ENCODE data around the gene ZCCHC24.

The ZCCHC24 gene

DNA sequence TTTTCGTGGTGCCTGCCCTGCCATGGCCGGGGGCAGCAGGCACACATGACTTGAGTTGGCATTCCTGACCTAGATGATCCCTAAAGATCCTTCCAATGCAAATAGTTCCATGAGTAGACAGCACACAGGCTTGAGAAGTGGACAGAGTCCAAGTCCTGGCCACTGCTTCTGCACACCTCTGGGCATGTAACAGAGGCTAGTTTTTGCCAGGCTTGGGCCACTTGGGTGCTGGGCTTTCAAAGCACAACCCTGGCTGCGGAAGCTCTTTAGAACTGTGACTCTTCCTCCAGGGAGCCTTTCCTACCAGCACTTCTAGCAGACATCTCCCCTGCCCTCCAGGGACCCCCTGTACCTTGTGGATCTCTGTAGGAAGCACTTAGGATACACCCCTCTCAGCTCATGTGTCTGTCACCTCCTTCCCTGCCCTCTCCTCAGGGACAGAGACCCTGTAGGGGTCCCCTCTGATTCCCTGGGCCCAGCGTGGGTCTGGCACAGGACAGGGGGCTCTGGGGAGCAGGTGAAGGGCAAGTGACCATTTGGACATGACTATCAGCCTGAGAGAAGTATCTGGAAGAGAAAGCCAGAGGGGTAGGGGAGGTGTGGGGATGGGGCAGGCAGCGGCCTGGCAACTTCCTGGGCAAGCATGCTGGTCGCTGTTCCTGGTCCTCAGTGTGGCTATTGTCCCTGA is 36.2 kb downstream of the ZCCHC24 start:
- no peak for DNase-seq

DNA sequence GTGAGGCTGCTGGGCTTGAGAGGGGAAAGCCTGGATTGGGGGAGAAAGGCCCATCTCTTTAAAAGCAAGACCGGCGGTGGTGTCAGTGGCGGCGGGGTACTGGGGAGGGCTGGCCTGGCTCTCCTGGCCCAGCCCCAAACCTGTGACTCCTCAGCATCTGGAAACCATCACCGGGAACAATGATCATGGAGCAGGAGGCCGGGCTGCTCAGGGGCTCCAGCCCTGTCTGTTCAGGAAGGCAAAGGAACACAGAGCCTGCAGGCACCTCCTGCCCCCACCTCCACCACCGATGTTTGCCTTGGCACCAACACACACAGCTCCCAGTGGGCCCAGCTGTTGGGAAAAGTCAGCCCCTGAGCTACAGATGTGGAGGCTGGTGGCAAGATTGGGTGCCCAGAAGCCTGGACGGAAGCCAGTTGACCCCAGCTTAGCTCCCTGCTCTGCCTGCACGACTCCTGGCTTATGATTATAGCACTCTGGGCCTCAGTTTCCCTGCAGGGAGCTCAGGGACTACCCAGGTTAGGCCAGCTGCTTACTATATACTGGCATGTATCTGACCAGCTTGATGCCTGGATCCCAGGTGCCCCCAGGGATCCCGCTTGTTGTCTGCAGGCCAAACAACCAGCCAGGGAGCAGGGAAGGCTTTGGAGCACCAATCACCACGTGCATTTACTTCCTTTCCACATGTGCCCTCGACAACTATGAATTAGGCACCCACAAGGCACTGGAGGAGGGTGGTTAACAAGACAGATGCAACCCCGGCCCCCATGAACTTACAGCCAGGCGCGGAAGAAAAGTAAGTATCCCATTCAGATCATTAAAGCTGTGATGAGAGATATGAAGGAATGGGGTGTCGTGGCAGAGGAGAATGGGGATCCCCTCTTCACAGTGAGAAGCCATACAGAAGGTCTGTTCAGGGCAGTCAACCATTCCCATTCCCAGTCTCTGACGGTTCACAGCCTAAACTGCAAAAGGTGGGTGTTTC is 37.3 kb downstream of the ZCCHC24 start:
- DNase-seq = no peak

DNA sequence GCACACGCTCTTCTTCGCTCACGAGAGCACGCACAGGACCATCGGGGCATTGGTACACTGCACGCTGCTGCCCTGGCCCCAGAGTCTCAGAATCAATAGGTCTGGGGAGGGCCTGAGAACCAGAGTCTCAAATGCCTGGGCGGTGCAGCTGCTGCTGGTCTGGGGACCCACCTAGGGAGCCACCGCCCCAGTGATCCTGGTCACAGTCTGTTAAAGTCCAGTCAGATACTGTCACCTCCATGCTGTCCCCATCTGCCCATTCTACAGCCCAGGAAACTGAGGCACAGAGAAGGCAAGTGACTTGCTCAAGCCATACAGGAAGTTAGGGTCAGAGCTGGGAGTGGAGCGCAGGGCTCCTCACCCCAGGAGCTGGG is 38.0 kb downstream of the ZCCHC24 start:
- DNase-seq = no peak

DNA sequence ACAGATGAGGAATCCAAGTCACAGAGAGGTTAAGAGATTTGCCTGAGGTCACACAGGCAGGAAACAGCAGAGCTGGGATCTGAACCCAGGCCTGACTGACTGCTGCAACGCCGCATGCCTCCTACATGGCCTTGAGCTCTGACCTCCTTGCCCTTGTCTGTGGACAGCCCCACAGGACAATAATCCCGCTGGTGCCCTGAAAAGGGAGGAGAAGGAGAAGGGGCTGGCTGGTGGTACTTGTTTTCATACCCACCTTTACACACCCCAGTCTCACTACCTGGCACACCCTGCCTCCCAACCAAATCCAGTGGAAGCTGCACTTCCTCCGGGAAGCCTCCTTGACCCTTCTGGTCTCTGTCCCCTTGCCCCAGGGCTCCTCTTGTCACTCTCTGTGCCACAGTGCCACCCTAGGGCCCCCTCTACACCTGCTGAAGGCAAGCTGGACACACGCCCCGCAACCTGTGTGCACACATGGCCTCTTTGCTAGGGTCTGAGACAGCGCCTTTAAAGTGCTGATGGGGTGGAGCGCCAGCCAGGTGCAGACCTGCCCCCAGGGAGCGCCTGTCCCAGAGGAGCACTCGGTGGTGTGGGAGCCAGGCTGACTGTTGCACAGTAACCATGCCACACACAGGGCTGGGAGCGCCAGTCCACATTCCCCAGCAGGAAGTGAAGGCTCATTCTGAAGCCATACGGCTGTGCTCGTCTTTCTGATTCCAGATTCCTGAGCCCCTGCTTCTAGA is 38.6 kb downstream of the ZCCHC24 start:
- no peak for DNase-seq

DNA sequence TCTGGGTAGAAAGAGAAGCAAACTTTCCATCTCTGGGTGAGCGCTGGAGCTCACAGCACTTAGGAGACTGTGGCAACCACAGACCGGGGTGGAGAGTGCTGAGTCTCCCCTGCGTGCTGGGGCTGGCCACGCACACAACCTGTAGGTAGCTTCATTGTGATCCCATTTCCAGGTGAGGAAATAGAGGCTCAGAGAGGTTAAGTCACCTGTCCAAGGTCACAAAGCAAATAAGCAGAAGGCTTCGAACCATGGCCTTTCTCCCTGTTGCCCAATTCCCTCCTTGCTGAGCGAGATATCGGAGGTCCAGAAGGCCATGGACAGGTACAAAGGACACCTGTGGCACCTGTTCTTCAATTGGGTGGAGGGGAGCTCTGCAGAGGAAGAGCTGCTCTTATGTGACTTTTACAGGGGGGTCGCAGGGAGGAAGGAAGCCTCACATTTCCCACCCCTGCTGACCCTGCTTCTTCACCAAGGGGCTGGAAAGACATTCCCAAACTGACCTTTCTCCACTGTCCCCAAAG is 39.4 kb downstream of the ZCCHC24 start:
- DNase-seq = no peak

DNA sequence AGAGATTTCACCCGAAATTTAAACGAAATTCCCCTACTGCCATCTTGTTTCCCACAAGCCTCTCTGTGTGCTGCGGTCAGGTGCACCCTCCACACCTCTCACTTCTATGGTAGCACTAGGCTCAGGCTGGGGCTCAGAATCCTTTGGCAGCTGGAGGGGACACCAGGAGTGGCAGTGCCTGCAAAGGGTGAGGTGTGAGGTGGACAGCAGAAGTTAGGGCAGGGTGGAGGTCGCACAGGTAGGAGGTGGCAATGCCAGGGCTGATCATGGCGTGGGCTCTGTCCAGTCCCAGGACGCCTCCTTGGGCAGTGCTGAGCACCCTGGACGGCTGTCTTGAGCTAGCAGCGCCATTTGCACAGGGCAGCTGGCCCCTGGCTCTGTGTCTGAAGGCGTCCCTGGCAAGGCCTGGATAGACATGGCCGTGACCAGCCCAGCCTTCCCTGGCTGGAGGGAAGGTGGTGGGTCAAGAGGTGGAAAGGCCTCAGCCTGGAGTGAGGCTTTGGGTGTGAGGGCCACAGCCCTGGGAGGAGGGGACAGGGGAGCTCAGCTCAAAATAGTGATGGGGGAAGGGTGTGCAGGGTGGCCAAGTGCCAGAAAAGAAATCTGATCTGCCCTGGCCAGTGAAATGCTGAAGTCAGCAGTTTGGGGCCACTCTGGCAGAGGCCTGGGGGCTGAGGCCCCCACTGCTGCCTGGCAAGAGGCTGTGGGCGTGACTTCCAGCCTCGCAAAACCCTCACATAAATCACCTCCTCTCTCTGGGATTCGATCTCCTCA is 40.0 kb downstream of the ZCCHC24 start:
- DNase-seq = no peak

DNA sequence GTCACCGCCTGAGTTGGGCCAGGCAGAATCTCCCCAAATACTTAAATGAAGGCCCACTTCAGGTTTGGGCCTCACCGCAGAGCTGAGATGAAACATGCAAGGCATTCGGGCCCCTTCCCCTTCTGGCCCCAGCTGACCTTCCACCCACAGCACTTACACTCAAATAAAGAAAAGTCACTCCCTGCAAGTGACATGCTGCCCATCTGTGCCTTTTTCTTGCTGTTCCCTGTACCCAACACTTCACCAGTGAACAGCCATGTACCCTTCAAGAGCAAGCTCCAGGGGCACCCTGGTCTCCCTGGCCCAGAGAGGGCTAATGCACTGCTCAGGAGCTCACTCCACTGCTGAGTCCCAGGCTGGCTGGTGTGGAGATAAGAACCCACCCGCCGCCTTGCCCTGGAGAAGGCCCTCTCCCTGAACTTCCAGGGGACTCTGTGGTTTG is 40.7 kb downstream of the ZCCHC24 start:
- DNase-seq = no peak

DNA sequence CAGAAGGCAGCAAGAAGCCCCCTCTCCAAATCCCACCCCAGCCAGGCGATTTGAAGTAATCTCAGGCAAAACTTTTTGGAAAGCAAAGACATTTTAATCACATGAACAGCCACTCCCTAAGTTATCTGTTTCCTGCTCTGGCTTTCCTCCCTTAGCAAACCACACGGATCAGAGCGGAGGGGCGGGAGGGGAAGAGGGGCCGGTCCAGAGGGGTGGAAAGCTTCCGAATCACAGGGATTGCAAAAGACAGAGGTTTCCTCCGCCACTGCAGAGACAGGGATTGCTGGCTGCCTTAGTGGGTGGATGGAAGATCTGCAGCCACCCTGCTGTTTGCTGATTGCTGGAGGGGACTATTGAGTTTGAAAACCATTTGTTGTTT is 41.2 kb downstream of the ZCCHC24 start:
- no peak for DNase-seq

DNA sequence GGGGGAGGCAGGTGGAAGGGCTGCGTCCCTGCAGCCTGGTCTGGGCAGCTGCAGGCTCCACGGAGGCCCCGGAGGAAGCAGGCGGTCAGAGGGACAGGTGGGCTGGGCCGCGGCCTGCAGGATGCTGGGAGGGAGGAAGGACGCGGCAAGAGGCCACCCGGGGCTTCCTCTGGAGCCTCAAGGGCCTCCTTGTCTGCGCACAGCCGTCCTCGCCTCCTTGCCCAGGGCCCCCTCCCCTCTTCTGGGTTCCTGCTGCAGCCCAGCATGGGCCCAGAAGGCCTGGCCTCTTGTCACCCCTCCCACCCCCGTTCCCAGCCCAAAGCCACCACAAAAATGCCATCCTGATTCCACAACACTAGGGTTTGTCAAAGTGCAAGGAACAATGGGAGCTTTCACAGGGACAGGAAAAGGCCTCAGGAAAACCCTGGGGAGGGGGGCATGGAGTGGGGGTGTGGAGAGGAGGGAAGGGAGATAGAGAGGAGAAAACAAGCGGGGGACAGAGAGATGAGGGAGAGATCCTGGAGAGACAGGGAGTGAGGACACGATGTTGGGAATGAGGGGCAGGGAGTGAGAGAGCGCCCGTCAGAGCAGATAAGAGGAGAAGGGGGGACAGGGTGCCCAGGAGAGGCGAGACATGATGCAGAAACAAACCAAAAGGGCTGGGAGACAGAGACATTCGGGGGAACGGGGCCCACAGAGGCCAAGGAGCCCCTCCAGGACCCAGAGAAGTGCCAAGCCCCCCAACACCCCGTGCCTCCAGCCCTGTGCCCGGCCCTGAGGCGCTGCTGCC is 41.8 kb downstream of the ZCCHC24 start:
- DNase-seq = no peak

DNA sequence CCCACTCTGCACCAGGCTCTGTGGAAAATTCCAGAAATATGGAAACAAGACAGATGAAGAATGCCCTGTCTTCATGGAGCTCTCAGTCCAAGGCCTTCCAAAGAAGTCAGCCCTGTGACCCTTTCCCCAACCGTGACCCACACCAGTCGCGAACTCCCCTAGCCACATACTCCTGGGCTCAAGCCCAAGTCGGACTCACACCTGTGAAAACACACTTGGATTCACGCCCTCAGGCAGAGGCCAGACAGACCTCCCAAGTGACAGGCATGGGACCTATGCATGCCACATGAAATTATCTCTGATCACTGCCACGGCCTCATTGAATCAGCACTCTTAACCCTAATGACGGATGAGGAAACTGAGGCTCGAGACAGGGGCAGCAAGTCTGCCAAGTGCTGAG is 42.5 kb downstream of the ZCCHC24 start:
- DNase-seq = no peak

DNA sequence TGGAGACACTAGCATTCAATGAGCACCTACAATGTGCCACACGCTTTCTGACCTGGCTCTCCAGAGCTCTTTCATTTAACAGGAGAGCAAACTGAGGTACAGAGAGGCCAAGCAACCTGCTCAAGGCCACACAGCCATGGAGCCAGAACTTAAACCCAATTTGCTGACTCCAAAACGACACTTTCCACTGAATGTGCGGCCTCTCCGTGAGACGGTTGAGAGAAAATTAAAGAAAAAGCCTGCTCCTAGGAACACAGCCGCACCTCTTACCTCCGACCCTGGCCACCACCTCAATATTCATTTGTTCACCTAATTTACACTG is 42.8 kb downstream of the ZCCHC24 start:
- no peak for DNase-seq

DNA sequence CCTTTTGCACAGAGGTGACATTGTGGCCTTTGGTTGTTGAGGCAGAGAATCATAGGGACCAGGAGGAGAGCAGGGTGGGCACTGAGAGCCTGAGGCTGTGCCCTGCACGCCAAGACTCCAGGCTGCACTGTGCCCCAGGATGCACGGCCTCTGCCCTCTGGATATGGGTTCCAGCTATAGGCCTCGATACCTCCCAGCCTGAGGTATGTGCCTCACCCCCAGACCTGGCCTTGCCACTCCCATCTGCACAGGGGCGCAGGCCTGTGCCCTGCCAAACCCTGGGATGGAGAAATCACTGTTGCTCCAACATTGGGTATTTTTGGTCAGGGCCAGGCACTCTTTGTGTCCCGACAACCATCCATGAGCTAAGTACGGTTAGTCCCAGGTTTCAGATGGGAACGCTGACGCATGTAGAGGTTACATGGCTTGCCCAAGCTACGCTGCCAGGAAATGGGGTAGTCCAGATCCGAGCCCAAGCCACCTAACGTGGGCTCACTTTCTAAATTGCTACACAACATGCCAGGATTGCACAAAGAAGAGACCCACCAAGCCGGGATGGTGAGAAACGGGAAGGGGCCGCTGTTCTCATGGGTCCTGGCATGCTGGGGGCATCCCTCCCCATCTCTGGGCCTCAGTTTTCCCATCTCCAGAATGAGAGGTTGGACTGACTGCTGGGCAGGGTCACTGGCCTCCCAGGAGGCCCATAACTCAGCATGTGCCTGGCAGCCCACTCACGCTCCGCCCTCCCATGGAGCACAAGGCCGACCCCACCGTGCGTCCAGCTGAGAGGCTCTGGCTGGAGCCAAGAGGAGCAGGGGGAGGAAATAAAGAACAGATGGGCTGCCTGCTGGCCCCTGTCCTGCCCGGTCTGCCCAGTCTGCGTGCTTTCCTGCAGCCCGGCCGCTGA is 44.2 kb downstream of the ZCCHC24 start:
- DNase-seq = no peak

DNA sequence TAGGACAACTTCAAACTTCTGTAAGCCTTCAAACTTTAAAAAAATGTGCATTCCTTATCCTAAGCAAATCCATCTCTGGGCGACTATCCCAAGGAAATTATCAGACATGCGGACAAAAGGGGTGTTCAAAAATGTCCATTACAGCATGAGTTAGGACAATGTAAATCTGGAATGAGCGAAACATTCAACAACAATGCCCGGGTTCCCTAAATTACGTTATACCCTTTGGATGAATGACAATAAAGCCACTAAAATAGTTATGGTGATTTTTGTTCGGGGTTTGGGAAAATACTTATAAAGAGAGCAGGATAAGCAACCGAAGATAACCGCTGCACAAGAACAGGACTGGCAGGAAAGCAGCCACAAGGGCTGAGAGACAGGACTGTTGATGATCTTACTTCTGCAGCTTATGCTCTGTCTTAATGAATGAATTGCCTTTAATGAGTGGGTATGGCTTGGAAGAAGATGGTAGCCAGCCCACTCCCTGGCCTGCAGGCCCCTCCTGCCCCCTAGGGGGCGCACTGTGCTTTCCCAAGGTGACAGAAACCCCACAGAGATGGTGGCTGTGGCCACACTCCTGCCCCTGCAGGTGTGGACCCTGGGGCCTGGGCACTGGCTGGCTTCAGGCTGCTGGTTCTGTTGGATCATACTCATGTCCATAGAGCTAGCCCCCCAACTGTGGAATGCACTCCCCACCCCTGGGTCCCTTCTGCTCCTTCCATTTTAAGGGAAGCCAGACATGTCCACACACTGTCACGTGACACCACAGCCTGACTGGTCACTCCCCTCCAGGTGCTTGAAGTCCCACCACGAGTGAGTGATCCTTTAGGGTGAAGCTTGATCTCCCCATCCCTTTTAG is 45.0 kb downstream of the ZCCHC24 start:
- no peak for DNase-seq

DNA sequence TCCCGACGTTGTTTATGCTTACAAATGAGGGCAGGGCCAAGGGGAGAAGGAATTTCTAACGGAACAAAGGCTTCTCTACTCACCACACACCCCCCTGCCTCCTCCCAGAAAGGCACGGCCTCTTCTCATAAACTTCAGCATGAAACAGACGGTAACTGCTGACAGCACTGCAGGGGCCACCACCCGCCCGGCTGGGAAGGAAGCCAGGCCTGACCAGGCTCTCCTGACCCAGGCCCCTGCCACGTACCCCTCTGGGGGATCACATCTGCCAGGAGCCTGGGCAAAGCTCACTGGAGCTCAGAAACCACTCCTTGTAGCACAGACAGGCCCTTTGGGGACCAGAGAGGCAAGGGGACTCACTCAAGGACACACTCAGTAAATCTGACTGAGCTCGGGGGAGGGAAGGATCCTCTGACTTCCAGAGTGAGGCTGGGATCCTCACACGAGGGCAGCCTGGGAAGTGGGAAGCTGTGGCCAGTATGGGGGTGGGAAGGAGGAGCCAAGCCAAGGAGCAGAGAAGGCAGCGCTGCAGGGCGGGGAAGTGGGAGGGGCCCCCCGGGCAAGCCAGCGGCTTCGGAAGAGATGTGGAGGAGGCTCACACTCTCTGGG is 46.1 kb downstream of the ZCCHC24 start:
- no peak for DNase-seq

DNA sequence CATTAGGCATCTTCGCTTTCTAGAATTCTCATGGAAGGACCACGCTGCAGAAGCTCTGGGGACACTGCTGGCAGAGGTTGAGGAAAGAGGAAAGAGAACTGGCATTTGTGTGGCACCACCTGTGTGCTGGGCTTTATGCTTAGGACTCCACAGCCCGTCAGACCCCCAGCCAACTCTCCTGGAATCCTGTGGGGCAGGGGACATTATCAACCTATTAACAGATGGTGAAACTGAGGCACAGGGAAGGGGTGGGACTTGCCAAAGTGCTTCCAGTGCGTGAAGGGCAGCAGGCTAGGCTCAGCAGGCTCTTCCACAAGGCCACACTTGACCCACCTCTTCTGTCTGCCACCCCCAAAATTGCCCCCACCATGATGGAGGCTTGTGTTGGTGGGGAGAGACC is 46.8 kb downstream of the ZCCHC24 start:
- no peak for DNase-seq

DNA sequence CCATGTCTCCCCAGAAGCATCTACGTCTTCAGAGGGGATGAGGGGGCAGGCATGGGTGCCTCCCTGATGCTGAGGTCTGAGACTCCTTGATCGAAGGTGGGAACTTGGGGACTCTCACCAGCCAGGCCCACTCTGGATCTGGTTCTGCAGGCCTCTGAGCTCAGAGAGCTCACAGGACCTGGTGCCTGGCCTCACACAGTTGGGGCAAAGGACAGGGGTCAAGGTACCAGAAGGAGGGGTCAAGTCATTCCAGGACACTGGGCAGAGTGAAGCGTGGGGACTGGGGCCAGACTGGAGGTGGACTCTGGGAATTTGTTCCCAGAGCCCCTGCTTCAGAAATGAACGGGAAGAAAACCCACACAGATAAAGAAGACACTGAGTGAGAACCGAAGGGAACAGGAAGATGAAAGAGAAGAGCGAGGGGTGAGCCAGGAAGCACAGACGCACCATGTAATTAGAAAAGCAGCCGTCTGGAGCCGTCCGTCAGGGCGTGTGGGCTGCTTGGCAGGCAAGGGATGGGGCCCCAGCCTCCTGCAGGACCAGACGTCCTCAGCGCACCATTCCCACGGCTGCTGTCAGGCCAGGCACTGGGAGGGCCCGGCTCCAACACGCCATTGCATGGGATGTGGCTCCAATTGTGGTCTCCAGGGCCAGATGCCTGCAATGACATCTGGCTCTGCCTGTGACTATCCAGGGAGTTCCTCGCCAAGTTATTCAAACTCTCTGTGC is 47.7 kb downstream of the ZCCHC24 start:
- DNase-seq = no peak

DNA sequence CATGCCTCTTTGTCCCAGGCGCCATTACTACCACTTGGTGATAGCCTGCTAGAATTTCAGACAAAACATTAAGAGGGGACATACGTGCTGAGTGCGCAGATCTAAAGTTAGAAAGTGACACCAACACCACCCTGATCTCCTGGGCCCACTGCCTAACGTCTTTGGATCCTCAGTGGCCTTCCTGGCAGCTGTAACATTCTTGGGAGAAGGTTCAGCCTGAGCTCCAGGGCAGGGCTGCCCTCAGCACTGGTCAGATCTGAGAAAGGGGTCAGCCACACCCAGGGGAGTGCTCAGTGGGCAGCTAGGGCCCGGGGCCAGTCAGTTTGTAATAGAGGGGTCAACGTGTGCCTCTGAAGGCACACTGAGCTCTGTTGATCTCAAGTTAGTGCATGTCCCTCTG is 48.4 kb downstream of the ZCCHC24 start:
- no peak for DNase-seq

DNA sequence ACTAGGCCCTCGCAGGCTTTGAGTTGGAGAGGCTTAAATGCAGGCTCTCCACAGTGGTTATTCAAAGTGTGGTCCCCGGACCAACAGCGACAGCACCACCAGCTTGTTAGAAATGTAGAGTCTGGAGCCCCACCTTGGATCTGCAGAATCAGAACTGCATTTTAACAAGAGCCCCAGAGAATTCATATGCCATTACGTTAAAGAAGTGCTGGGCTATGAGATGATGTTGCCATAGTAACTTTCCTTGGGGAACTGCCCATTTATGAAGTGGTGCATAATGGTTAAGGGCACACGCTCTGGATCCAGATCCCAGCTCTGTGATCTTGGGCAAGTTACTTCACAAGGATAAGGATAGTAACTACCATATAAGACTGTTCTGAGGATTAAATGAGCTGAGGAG is 48.9 kb downstream of the ZCCHC24 start:
- DNase-seq = no peak

DNA sequence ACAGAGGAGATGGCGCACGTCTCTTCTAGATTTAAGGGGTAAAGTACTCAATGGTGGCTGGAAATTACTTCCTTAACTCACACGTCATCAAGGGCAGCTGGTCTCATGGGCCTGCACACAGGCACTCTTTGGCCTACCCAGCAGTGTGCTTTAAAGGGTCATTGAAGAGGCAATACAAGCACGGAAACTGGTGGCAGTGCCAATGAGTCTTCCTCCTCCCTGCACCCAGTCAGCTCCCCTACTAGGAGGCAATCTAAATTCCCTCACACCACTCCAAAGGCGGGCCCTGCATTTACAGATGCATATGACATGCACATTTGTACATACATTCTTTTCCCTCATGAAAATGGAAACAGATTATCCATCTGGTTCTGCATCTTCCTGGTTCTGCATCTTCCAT is 50.8 kb downstream of the ZCCHC24 start:
- no peak for DNase-seq
